Measurements from ENCODE around the gene ASIC4.

Gene ASIC4

GRCh38 chr2:219472629-219473187, 41.6 kb upstream of the ASIC4 start:
- DNase-seq (ENCODE audit: low spot score) (no peak), ATAC-seq (ENCODE audit: low read depth) (no peak)
- TF ChIP-seq, protein P1, sequence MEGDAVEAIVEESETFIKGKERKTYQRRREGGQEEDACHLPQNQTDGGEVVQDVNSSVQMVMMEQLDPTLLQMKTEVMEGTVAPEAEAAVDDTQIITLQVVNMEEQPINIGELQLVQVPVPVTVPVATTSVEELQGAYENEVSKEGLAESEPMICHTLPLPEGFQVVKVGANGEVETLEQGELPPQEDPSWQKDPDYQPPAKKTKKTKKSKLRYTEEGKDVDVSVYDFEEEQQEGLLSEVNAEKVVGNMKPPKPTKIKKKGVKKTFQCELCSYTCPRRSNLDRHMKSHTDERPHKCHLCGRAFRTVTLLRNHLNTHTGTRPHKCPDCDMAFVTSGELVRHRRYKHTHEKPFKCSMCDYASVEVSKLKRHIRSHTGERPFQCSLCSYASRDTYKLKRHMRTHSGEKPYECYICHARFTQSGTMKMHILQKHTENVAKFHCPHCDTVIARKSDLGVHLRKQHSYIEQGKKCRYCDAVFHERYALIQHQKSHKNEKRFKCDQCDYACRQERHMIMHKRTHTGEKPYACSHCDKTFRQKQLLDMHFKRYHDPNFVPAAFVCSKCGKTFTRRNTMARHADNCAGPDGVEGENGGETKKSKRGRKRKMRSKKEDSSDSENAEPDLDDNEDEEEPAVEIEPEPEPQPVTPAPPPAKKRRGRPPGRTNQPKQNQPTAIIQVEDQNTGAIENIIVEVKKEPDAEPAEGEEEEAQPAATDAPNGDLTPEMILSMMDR (IDR thresholded peaks at IDR 0.05; ENCODE audit: poor library complexity, severe bottlenecking) = no peak
- Histone ChIP-seq H3K36me3 (ENCODE audit: low read depth) (no peaks in the 10 kb centered on the region), H3K4me3 (ENCODE audit: severe bottlenecking) (no peak overlapping the region), H3K9me3 (ENCODE audit: severe bottlenecking) (no peaks in the 10 kb centered on the region), H3K27me3 (ENCODE audit: insufficient read depth, poor library complexity, severe bottlenecking) (no peaks in the 10 kb centered on the region), H3K27ac (ENCODE audit: poor library complexity, severe bottlenecking) (no peak overlapping the region), H3K4me1 (ENCODE audit: insufficient read depth, poor library complexity, severe bottlenecking) (peaks cover 4% of the 10 kb centered on the region)

GRCh38 chr2:219473511-219473910, 40.8 kb upstream of the ASIC4 start:
- H3K9me3 ChIP-seq (ENCODE audit: severe bottlenecking) = no peaks in the 10 kb centered on the region
- TF ChIP-seq, protein P1 (IDR thresholded peaks at IDR 0.05; ENCODE audit: poor library complexity, severe bottlenecking) = no peak
- ATAC-seq (ENCODE audit: low read depth) (no peak), DNase-seq (ENCODE audit: low spot score) (no peak)
- no peak overlapping the region for H3K27ac ChIP-seq (ENCODE audit: poor library complexity, severe bottlenecking)
- H3K36me3 ChIP-seq (ENCODE audit: low read depth) = no peaks in the 10 kb centered on the region
- no peak overlapping the region for H3K4me3 ChIP-seq (ENCODE audit: severe bottlenecking)
- H3K4me1 ChIP-seq (ENCODE audit: insufficient read depth, poor library complexity, severe bottlenecking) = peaks cover 4% of the 10 kb centered on the region
- H3K27me3 ChIP-seq (ENCODE audit: insufficient read depth, poor library complexity, severe bottlenecking) = no peaks in the 10 kb centered on the region

- H3K4me1 ChIP-seq (ENCODE audit: insufficient read depth, poor library complexity, severe bottlenecking) = peaks cover 4% of the 10 kb centered on the region
- ATAC-seq (ENCODE audit: low read depth) = no peak
- H3K36me3 ChIP-seq (ENCODE audit: low read depth) = no peaks in the 10 kb centered on the region
- H3K27me3 ChIP-seq (ENCODE audit: insufficient read depth, poor library complexity, severe bottlenecking) = no peaks in the 10 kb centered on the region
- no peak overlapping the region for H3K27ac ChIP-seq (ENCODE audit: poor library complexity, severe bottlenecking)
- TF ChIP-seq, protein P1 (IDR thresholded peaks at IDR 0.05; ENCODE audit: poor library complexity, severe bottlenecking) = no peak
- no peak overlapping the region for H3K4me3 ChIP-seq (ENCODE audit: severe bottlenecking)
- H3K9me3 ChIP-seq (ENCODE audit: severe bottlenecking) = no peaks in the 10 kb centered on the region
- no peak for DNase-seq (ENCODE audit: low spot score)
Observed at GRCh38 chr2:219474285-219475060, 39.8 kb upstream of the ASIC4 start.

GRCh38 chr2:219475278-219475677, 39.0 kb upstream of the ASIC4 start:
- no peak for ATAC-seq (ENCODE audit: low read depth)

More at GRCh38 chr2:219475278-219475677, 39.0 kb upstream of the ASIC4 start:
- no peaks in the 10 kb centered on the region for H3K36me3 ChIP-seq (ENCODE audit: low read depth)
- H3K27me3 ChIP-seq (ENCODE audit: insufficient read depth, poor library complexity, severe bottlenecking) = no peaks in the 10 kb centered on the region
- no peaks in the 10 kb centered on the region for H3K9me3 ChIP-seq (ENCODE audit: severe bottlenecking)
- no peak for DNase-seq (ENCODE audit: low spot score)
- no peak overlapping the region for H3K27ac ChIP-seq (ENCODE audit: poor library complexity, severe bottlenecking)
- TF ChIP-seq, protein P1 (IDR thresholded peaks at IDR 0.05; ENCODE audit: poor library complexity, severe bottlenecking) = no peak
- no peak overlapping the region for H3K4me3 ChIP-seq (ENCODE audit: severe bottlenecking)
- no peaks in the 10 kb centered on the region for H3K4me1 ChIP-seq (ENCODE audit: insufficient read depth, poor library complexity, severe bottlenecking)

Data from RWPE2 (cell line).